Tibial nerve (tissue), 4 donors: ENCODE results near the gene PSMD13.

ENCODE experiments used
- EP300 ChIP-seq, 2 donors: sonication (generic); formaldehyde crosslinking; IDR thresholded peaks; one replicate each; pipeline ENCODE4 v1.6.1; 2017; ENCODE audit warnings: antibody characterized with exemption in 2 of 2, mild to moderate bottlenecking in 1 of 2
- POLR2A ChIP-seq, 2 donors: fragments of 450-650 bp; IDR thresholded peaks; one replicate each; pipeline ENCODE4 v1.6.1; 2017; ENCODE audit warnings: antibody characterized with exemption in 2 of 2, mild to moderate bottlenecking in 2 of 2, moderate library complexity in 2 of 2
- TF ChIP-seq, protein P1 (sequence below), 5 experiments: fragments of 200-600 bp in 3 of 5; fragments of 450-650 bp in 2 of 5; sonication (generic) in 3 of 5; IDR thresholded peaks; one replicate each; pipeline ENCODE4 v1.5.1; 2016 to 2019; ENCODE audit warnings: antibody characterized with exemption in 5 of 5, mild to moderate bottlenecking in 3 of 5, moderate library complexity in 2 of 5

DNA sequence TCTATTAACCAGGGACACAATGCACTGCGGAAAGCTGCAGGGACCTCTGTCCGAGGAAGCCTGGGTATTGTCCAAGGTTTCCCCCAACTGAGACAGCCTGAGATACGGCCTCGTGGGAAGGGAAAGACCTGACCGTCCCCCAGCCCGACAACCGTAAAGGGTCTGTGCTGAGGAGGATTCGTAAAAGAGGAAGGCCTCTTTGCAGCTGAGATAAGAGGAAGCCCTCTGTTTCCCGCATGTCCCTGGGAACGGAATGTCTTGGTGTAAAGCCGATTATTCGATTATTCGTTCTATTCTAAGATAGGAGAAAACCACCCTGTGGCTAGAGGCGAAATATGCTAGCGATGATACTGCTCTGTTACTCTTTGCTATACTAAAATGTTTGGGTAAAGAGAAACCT is 34.8 kb upstream of the PSMD13 start:
- TF ChIP-seq, protein P1, sequence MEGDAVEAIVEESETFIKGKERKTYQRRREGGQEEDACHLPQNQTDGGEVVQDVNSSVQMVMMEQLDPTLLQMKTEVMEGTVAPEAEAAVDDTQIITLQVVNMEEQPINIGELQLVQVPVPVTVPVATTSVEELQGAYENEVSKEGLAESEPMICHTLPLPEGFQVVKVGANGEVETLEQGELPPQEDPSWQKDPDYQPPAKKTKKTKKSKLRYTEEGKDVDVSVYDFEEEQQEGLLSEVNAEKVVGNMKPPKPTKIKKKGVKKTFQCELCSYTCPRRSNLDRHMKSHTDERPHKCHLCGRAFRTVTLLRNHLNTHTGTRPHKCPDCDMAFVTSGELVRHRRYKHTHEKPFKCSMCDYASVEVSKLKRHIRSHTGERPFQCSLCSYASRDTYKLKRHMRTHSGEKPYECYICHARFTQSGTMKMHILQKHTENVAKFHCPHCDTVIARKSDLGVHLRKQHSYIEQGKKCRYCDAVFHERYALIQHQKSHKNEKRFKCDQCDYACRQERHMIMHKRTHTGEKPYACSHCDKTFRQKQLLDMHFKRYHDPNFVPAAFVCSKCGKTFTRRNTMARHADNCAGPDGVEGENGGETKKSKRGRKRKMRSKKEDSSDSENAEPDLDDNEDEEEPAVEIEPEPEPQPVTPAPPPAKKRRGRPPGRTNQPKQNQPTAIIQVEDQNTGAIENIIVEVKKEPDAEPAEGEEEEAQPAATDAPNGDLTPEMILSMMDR (IDR thresholded peaks at IDR 0.05), result no peak
- no peak for TF ChIP-seq POLR2A (IDR thresholded peaks at IDR 0.05)
- TF ChIP-seq EP300 (IDR thresholded peaks at IDR 0.05), result no peak
